A172 (cell line): ENCODE results near the gene FAM161B. TPM values are rescaled to one million over a fixed set of nuclear protein-coding genes. Genes with fewer than 3 reads are reported as not detected.
"Not testable (repeated sequence)": the region's sequence is repeated elsewhere in the genome, so short reads cannot be mapped to it uniquely, and the experiment has no call there.

Experiments
- DNase-seq: peaks from one replicate; pipeline ENCODE4 v3.0.0-alpha.2; 2015; ENCODE audit warnings: low spot score
- total RNA-seq: library from RNA; depleted of rRNA; stranded (reverse); fragments of >200 nt; shearing (Covaris generic); gene quantifications from 2 replicates; pipeline ENCODE4 v1.2.3, GENCODE V29; 2014; rRNA removed

The FAM161B gene, protein sequence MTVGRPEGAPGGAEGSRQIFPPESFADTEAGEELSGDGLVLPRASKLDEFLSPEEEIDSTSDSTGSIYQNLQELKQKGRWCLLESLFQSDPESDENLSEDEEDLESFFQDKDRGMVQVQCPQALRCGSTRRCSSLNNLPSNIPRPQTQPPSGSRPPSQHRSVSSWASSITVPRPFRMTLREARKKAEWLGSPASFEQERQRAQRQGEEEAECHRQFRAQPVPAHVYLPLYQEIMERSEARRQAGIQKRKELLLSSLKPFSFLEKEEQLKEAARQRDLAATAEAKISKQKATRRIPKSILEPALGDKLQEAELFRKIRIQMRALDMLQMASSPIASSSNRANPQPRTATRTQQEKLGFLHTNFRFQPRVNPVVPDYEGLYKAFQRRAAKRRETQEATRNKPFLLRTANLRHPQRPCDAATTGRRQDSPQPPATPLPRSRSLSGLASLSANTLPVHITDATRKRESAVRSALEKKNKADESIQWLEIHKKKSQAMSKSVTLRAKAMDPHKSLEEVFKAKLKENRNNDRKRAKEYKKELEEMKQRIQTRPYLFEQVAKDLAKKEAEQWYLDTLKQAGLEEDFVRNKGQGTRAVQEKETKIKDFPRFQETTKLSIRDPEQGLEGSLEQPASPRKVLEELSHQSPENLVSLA
- total RNA-seq, result 1.5 and 2.7 TPM in 2 replicates

DNA sequence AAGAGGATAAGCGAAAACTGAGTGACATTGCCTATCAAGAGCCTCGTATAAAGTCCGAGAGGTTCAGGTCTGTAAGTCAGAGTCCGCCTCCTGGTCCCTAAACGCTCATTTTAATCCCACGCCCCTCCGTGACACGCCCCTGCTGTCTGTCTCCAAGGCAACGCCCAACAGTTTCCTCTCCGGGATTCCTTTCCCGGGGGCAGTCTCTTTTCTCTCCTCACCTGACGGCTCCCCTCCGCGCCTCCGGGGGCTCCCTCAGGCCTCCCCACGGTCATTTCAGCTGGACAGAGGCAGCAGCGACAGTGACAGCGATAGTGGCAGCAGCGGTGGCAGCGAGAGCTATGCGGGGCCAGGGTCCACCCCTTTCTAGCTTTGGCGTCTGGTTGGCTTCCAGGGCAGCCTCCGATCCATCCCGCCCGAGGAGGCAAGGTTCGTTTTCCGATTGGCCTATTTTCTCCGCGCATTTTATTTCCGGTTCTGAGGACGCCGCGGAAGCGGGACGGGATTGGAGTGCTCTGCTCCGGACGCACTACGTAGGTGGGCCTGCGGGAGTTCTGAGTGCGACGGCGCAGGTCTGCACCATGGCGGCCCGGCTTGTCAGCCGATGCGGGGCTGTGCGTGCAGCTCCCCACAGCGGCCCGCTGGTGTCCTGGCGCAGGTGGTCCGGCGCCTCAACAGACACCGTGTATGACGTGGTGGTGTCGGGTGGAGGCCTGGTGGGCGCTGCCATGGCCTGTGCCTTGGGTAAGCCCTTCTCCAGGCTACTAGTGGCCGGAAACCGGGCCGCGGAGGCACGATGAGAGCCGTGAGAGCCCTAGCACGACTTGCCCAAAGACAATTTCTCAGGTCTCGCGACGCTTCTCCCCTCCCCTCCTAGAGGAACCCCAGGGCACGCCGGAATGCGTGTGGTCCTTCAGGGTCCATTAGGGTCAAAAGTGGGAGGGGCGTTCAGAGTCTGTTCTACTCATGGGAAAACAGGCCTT, at the start of gene FAM161B, which contains the start of gene COQ6:
FAM161B (minus strand) TSS at position 343 of the 983 bp plus-strand sequence; CDS start at position 275, 68 bp downstream.
COQ6 (plus strand) TSS at position 551 of the 983 bp plus-strand sequence; CDS start at position 582, 31 bp downstream.
- peak; percentile 90 for DNase-seq

DNA sequence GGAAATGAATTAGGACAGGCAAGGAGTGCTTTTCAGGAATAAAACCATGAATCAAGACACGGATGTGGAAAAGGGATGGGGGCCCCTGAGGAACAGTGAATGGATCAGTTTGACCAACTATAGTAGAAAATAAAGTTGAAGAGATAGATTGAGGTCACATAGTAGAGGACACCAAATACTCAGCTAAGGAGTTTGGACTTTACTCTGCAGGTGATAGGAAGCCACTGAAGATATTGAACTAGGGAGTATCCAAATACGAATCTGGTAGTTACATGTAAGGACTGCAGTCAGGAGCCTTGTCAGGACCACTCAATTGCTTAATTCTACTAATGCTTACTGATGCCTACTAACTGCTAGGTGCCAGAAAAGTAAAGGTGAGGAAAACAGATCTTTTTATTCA, 48.8 kb upstream of the FAM161B start:
- DNase-seq, result no peak

DNA sequence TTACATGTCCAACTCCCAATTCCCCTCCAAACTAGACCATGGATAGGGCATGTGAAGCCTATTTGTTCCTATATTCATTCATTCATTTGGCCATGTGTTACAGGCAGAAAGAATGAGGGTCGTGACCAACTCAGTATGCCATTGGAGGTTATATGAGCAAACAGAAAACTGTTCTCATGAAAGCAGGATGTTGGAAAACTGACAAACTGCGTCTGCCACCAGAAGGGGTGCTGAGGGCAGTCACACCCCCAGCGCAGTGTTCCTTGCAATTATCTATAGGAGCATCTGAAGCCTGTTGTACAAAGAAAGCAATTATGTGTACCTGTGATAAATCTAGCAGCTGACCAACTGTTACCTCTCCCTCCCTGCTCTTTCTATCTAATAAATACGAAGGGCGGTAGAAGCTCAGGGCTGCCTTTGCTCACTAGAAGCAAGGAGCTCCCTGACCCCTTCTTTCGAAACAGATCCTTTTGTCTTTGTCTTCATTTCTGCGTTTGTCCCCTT, 48.1 kb upstream of the FAM161B start:
- no peak for DNase-seq

DNA sequence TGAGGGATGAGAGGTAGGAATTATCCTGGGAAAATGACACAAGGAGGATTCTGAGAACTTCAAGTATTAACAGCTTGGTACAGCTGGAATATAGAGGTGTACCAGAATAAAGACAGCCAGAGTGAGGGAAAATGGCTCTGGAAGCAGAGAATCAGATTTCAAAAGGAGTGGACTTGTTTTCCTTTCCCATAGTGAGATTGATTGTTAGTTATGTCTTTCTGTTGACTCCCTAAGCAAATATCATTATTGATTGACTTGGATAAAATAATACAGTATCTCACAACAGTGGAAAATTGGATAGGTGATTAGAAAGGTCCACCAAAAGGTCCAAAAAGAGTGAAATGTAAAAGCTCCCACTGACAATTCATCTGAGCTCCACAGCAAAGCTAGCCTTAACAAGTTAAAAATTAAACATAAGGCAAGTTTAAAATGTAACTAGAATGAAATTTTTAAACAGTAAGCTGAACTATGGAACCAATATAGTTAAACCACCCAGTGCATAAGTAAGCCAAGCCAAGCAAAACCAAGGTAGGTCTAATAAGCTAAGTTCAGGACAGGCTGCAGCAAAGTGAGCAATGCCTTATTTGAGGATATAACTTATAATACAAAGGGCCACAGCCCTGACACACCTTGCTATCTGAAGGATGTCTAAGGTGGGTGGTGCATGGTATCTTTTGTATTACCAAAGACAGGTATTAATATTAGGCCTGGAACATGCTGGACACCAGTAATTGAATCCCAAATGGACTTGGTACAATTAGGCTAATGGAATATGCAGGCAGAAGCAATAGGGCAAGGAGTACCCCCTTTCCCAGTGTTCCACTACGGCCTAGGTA, 47.4 kb upstream of the FAM161B start:
- DNase-seq, result no peak

DNA sequence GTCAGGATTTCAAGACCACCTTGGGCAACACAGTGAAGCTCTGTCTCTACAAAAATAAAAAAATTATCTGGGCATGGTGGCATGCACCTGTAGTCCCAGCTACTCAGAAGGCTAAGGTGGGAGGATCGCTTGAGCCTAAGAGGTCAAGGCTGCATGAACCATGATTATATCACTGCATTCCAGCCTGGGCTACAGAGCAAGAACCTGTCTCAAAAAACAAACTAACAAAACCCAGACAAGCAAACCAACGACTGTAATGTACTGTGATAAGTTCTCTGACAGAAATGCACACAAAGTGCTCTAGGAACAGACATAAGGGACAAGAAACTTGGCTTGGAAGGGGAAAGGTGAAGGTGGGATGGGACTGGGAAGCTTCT, 46.8 kb upstream of the FAM161B start:
- DNase-seq, result no peak

DNA sequence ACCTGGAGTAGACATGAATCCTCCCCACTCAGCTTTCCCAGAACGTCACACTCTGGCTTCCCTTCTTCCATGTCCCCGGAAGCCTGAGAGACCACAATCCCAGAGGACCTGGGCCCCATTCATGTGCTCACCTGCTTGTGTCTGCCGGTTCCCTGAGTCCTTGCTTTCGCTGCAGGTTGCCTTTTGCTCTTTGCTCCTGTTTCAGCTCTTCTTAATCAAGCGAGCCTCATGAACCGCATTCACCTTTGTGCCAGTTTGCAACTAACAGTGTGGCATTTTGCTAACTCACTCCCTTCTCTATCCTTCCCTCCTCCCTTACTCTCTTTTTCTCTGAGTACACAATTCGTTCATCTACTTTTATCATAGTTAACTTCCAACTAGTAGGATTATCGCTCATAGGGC, 46.1 kb upstream of the FAM161B start:
- no peak for DNase-seq

DNA sequence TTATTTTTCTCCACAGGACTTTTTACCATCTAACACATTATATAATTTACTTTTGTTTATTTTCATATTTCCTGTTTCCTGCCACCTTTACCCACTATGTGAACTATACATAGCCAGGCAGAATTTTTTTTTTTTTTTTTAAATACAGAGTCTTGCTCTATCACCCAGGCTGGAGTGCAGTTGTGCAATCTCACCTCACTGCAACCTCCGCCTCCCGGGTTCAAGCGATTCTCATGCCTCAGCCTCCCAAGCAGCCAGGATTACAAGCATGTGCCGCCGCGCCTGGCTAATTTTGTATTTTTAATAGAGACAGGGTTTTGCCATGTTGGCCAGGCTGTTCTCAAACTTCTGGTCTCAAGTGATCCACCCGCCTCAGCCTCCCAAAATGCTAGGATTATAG, 45.0 kb upstream of the FAM161B start:
- not testable (repeated sequence) for DNase-seq

DNA sequence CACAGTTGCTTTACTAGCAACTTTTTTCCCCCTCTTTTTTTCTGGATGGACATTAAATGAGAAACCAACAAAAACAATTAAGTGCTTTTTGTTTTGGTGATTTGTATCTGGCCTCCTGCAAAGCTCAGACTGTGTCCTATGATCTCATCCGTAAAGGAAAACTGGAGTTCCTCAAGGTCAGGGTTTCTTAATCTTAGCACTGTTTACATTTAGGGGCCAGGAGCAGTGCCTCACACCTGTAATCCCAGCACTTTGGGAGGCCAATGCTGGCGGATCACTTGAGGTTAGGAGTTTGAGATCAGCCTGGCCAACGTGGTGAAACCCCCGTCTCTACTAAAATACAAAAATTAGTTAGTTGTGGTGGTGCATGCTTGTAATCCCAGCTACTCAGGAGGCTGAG, 41.2 kb upstream of the FAM161B start:
- DNase-seq, result no peak

DNA sequence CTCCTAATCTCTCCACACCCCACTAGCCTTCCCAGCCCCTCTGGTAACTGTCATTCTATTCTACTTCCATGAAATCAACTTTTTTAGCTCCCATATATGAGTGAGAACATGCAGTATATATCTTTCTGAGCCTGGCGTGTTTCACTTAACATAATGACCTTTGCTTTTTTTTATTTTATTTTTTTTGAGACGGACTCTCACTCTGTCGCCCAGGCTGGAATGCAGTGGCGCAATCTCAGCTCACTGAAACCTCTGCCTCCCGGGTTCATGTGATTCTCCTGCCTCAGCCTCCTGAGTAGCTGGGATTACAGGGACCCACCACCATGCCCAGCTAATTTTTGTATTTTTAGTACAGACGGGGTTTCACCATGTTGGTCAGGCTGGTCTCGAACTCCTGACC, 38.8 kb upstream of the FAM161B start:
- not testable (repeated sequence) for DNase-seq

DNA sequence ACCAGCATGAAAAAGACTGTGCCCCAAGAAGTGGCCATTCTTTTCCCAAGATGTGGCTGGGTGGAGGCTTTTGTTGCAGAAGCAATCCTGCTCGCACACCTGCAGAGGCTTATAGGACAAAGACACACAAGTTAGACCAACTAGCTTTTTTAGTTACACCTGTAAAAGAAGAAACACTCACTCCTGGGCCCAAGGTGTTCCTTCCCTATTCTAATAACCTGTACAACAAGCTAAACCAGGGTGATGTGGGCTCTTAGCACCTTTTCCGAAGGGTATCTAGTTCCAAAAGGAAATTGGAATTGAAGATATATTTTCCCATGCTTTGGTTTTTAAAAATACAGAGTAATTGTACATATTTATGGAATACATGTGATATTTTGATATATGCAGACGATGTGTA, 38.2 kb upstream of the FAM161B start:
- DNase-seq, result no peak

DNA sequence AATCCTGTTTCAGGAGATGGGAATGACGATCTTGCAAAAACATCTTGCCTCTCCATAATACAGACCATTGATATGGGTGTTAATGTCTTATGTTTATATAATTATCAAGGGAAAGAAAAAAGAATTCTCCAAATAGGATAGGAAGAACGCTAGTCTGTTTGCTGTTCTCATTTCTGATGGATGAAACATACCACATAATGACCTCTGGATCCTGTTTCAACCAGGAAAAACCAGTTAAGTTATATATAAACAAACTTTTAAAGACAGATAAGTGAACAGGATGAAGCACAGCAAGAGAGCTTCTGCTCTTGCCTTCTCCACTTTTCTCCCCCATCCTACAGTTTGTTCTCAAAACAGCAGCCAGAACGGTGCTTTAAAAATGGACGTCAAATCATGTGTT, 28.0 kb upstream of the FAM161B start:
- no peak for DNase-seq

DNA sequence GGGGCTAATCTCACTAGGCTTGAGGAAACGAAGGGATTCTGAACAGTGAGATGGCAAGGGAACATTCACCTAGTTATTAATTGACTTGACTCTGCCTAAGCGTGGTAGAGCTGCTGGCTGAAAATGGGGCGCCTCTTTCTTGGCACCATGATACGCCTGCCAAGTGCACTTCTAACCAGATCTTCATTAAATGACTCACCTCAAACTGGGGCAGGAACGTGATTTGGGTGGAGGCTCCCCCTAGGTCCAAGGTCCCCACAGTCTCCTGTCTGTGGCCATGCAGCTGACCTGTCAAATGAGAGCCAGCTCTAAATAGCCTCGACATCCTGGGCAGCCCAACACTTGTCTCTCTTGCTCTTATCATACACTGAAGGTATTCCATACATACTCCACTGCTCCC, 26.2 kb upstream of the FAM161B start:
- DNase-seq, result no peak

DNA sequence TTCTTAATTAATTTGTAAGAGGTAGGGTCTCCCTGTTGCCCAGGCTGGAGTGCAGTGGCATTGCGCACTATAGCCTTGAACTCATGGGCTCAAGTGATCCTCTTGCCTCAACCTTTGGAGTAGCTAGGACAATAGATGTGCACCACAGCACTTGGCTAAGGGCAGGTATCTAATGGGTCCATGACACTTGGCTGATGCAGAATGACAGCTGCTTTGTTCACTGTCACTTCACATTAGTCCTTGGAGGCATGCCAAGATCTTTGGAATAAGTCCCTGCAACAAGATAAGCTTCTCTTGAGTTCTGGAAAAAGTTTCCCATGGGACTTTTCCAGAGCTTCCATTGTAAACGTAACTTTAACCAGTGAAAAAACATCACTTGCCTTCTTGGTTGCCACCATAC, 23.6 kb upstream of the FAM161B start:
- DNase-seq, result no peak

DNA sequence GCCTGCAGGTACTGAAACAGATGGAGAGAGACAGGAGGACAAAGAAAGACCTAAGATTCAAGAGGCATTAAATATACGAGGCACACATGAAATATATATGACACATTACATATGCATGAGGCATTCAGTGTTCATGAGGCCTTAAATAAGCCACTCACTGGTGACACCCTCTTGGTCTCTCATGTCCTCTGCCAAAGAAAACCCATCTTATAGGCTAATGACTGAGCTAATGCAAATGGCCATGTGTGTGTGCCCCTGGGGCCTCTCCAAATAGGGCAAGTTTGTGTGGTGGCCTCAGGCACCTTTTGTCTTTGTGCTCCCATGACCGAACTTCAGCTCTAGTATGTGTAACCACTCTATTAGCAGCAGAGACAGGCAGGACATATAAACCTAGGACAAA, 19.0 kb upstream of the FAM161B start:
- DNase-seq, result no peak

DNA sequence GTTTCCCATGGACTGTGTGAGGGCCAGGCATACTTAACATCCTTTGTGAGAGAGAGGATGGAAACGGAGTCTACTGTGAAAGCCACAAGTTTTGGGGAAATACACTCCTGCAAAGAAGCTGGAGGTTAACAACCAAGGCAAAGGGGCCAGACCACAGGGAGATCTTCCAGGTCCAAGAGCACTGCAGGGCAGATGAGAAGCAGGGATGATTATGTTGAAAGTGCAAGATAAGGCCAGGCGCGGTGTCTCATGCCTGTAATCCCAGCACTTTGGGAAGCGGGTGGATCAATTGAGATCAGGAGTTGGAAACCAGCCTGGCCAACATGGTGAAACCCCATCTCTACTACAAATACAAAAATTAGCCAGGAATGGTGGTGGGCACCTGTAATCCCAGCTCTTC, 15.3 kb upstream of the FAM161B start:
- no peak for DNase-seq

DNA sequence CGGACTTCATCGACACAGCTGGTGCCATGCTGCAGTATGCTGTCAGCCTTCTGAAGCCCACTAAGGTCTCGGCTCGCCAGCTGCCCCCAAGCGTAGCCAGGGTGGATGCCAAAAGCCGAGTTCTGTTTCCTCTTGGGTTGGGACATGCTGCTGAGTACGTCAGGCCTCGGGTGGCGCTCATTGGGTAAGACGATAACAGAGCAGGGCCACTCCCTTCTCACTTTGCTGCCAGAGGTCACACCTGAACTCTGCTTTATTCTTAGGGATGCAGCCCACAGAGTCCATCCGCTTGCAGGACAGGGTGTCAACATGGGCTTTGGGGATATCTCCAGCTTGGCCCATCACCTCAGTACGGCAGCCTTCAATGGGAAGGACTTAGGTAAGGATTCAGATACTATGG, 11.3 kb upstream of the FAM161B start:
- DNase-seq, result no peak

DNA sequence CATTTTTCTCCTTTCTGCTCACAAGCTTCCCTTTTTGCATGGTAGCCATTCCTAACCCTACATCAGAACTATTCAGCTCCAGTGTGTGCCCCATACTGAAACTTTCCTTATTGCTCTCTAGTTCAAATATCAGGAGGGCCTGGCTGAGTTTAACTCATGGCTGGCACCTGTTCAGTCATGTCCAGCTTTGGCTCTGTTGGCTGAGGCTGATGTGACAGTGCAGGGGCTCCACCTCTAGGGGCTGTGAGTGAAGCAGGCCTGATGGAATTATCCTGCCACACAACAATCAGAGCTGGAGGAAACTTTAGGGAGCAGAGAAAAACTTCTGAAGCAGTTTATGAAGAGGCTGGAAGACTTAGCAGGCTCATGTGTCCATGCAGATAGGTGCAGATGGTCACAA, 8.7 kb upstream of the FAM161B start:
- no peak for DNase-seq

DNA sequence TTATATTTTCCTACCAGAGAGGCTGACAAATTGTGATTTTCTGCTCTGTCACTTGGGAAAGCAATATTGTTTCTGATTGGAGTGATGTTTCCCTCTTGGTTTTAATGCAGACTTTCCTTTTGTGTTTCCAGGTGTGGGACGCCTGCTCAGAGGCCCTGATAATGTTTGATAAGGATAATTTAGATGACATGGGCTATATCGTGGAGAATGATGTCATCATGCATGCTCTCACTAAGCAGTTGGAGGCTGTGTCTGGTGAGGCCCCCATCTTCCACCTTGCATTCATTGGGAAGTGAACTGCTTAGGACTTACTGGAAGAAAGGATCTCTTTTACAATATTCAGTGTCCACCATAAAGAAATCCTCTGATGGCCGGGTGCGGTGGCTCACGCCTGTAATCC, 5.8 kb upstream of the FAM161B start:
- no peak for DNase-seq

DNA sequence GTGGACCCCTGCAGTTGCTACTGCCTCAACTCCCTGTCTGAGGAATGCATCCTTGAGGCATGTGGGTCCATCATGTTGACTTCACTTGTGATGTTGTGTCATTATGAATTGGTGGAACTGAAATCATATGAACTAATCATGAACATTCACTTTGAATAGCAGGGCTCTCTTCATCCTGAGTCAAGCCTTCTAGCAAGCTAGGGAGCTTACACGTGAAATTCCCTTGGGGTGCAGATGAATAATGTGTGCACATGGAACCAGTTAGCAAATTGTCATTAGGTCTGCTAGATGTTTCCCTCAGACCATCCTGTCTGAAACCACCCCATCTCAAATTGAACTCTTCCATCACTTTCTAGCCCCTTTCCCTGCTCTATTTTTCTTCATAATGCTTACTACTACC, 3.8 kb upstream of the FAM161B start:
- DNase-seq, result no peak

DNA sequence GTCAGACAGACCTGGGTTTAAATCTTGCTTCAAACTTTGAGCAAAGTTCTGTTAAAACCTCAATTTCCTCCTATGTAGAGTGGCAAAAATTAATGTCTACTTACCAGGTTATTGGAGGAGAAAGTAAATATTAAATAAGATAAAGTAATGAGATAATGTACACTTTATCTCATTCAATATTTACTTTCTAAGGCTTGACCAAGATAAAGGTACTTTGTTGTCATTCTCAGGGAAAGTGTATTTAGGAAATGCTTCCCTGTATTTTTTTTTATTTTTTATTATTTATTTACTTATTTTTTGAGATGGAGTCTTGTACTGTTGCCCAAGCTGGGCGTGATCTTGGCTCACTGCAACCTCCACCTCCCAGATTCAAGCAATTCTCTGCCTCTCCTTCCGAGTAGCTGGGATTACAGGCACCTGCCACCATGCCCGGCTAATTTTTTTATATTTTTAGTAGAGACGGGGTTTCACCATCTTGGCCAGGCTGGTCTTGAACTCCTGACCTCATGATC, 4.7 kb downstream of the FAM161B start:
- no peak for DNase-seq
